GM18870 (cell line): ENCODE results near the gene LY86.

Experiments
- ATAC-seq: cut with Tn5 transposase; IDR thresholded peaks from one replicate; pipeline ENCODE4 v1.9.1; 2021; ENCODE audit warnings: moderate library complexity; ENCODE audit not compliant: unreplicated experiment

LY86 gene

GRCh38 chr6:6699741-6700367 lies 111.3 kb downstream of the LY86 start:
- no peak for ATAC-seq

GRCh38 chr6:6700407-6701270 lies 112.1 kb downstream of the LY86 start:
- no peak for ATAC-seq

- ATAC-seq, result no peak
Measured at GRCh38 chr6:6701864-6702263, 113.3 kb downstream of the LY86 start.

- no peak for ATAC-seq
Measured at GRCh38 chr6:6703699-6704098, 115.2 kb downstream of the LY86 start.
